ENCODE results near the gene FNDC11. TPM values are rescaled to one million over a fixed set of nuclear protein-coding genes. Genes with fewer than 3 reads are reported as not detected.
"Not testable (repeated sequence)": the region's sequence is repeated elsewhere in the genome, so short reads cannot be mapped to it uniquely, and the experiment has no call there.

Gene FNDC11
- total and polyA plus RNA-seq, 2 donors (not counting 3 experiments of a cell fraction or from before 2014, with no cell fraction given), result 0.71 to 1.9 TPM

- H3K36me3 ChIP-seq (ENCODE audit: control insufficient read depth in 2 of 2, extremely low read depth in 1 of 2, insufficient read depth in 2 of 2, low read length in 2 of 2), result peaks cover 0 to 13% of the 10 kb centered on the region in 2 experiments
- H3K9me1 ChIP-seq (replicated peaks; ENCODE audit: control insufficient read depth, extremely low read depth, insufficient read depth, low read length), result no peaks in the 10 kb centered on the region
- H4K20me1 ChIP-seq (replicated peaks; ENCODE audit: control insufficient read depth, extremely low read depth, insufficient read depth, low read length), result no peaks in the 10 kb centered on the region
- H3K4me3 ChIP-seq (replicated peaks in 1 of 3; ENCODE audit: insufficient read depth in 1 of 3, low read depth in 1 of 3, low read length in 3 of 3), result no peak overlapping the region
- ChIA-PET CTCF (interaction anchor here (0.6 kb wide), 1 partner anchor 21 kb away, joined by 3 read pairs; no protein-coding TSS in a partner anchor), POLR2A (no interaction called here)
- no peak for TF ChIP-seq EZH2 (IDR thresholded peaks at IDR 0.05; ENCODE audit: borderline replicate concordance, low read depth, low read length, severe bottlenecking)
- no peak for TF ChIP-seq FOS (IDR thresholded peaks at IDR 0.05; ENCODE audit: borderline replicate concordance, insufficient read depth, low read length)
- no peak for TF ChIP-seq GATA2 (IDR thresholded peaks at IDR 0.05; ENCODE audit: insufficient read depth, insufficient read length, low read depth, low read length)
- TF ChIP-seq POLR2AphosphoS5 (IDR thresholded peaks at IDR 0.05; ENCODE audit: insufficient read depth, low read depth, low read length), result no peak
- no peak for TF ChIP-seq JUN (IDR thresholded peaks at IDR 0.05; ENCODE audit: borderline replicate concordance, insufficient read depth, insufficient read length, low read depth)
- TF ChIP-seq MAX (IDR thresholded peaks at IDR 0.05; ENCODE audit: insufficient read depth, insufficient read length), result no peak
- TF ChIP-seq POLR2A (IDR thresholded peaks at IDR 0.05; ENCODE audit: low read depth, low read length), result no peak
- TF ChIP-seq MYC (IDR thresholded peaks at IDR 0.05; ENCODE audit: low read depth, low read length), result no peak
- no peak for TF ChIP-seq CTCF (IDR thresholded peaks at IDR 0.05; ENCODE audit: extremely low read depth in 1 of 2, insufficient read depth in 1 of 2, low read depth in 1 of 2, low read length in 2 of 2)
- no peaks in the 10 kb centered on the region for H3K4me1 ChIP-seq (ENCODE audit: control insufficient read depth, extremely low read depth, insufficient read depth, low read length)
- H3K4me2 ChIP-seq (ENCODE audit: insufficient read depth, low read length), result no peak overlapping the region
- no TSS peak for BruUV-seq (replicated peaks)
- H2AFZ ChIP-seq (ENCODE audit: low read depth, low read length), result no peak overlapping the region
- no peaks in the 10 kb centered on the region for H3K79me2 ChIP-seq (ENCODE audit: control insufficient read depth, insufficient read depth, low read length)
- no peak overlapping the region for H3K9ac ChIP-seq (replicated peaks; ENCODE audit: extremely low read depth, insufficient read depth, low read length)
- intact Hi-C loops (cut with micrococcal nuclease), result no loop called here
- DNase-seq (ENCODE audit: low read depth, low spot score) (no peak), FAIRE-seq (no peak)
- no peaks in the 10 kb centered on the region for H3K27me3 ChIP-seq (ENCODE audit: control insufficient read depth in 2 of 2, insufficient read depth in 2 of 2, low read length in 2 of 2)
- no peak overlapping the region for H3K27ac ChIP-seq (ENCODE audit: insufficient read depth, low read depth, low read length)
- H3K9me3 ChIP-seq (replicated peaks; ENCODE audit: control insufficient read depth, insufficient read depth, low read length), result no peaks in the 10 kb centered on the region
- dilution Hi-C loops (cut with MboI; ENCODE audit: extremely low pct_ligation_motif_present, low sequenced_read_pairs), result no loop called here
These were observed 5.0 kb downstream of the FNDC11 start for GRCh38 chr20:63558804-63559484.

GRCh38 chr20:63559485-63560332 lies 5.8 kb downstream of the FNDC11 start:
- peaks cover 0 to 15% of the 10 kb centered on the region in 2 experiments for H3K36me3 ChIP-seq (ENCODE audit: control insufficient read depth in 2 of 2, extremely low read depth in 1 of 2, insufficient read depth in 2 of 2, low read length in 2 of 2)
- H3K4me1 ChIP-seq (ENCODE audit: control insufficient read depth, extremely low read depth, insufficient read depth, low read length); DNase-seq (ENCODE audit: low read depth, low spot score); H2AFZ ChIP-seq (ENCODE audit: low read depth, low read length); intact Hi-C loops (cut with micrococcal nuclease); H3K9me3 ChIP-seq (replicated peaks; ENCODE audit: control insufficient read depth, insufficient read depth, low read length); H3K4me3 ChIP-seq (replicated peaks in 1 of 3; ENCODE audit: insufficient read depth in 1 of 3, low read depth in 1 of 3, low read length in 3 of 3); H3K9ac ChIP-seq (replicated peaks; ENCODE audit: extremely low read depth, insufficient read depth, low read length); H3K9me1 ChIP-seq (replicated peaks; ENCODE audit: control insufficient read depth, extremely low read depth, insufficient read depth, low read length); FAIRE-seq; BruUV-seq (replicated peaks); H3K27ac ChIP-seq (ENCODE audit: insufficient read depth, low read depth, low read length); H3K4me2 ChIP-seq (ENCODE audit: insufficient read depth, low read length); H3K27me3 ChIP-seq (ENCODE audit: control insufficient read depth in 2 of 2, insufficient read depth in 2 of 2, low read length in 2 of 2); dilution Hi-C loops (cut with MboI; ENCODE audit: extremely low pct_ligation_motif_present, low sequenced_read_pairs); POLR2A ChIA-PET; H4K20me1 ChIP-seq (replicated peaks; ENCODE audit: control insufficient read depth, extremely low read depth, insufficient read depth, low read length); H3K79me2 ChIP-seq (ENCODE audit: control insufficient read depth, insufficient read depth, low read length): not testable (repeated sequence)
- CTCF ChIA-PET, result interaction anchor here (0.6 kb wide), 1 partner anchor 21 kb away, joined by 3 read pairs; no protein-coding TSS in a partner anchor

Measured in endothelial cell of umbilical vein (primary cell).